K562 (cell line): ENCODE measurements around the gene FASN. TPM values are rescaled to one million over a fixed set of nuclear protein-coding genes. Genes with fewer than 3 reads are reported as not detected.

ENCODE experiments used
- ATAC-seq: fragments of 200-7000 bp; cut with Tn5 transposase; 3 replicates; pipeline ENCODE4 v1.9.1; 2020; ENCODE audit warnings: moderate library complexity
- BruUV-seq: library from RNA; stranded (reverse); fragments of 400-500 nt; replicated peaks from 2 replicates; lab custom pipeline; 2021; lab: Mats Ljungman, UMichigan
- CTCF ChIA-PET: fragments of 300-600 bp; formaldehyde crosslinking; extraction: SDS; loops from one replicate; lab custom pipeline; 2021; ENCODE audit warnings: low intra/inter-chr PET ratio; lab: Yijun Ruan, JAX
- POLR2A ChIA-PET: fragments of 300-600, 350-650 bp; sonication (Branson Sonifier 250); formaldehyde crosslinking; extraction: SDS; loops from one replicate; lab custom pipeline; 2021; ENCODE audit warnings: antibody characterized with exemption, inconsistent platforms; lab: Yijun Ruan, JAX
- DNase-seq, 4 experiments: peaks; one replicate each; pipeline versions ENCODE4 v3.0.0 to v3.0.0-alpha.2; 2011 to 2018; ENCODE audit warnings: low spot score in 3 of 4, mixed read lengths in 3 of 4; ENCODE audit errors: extremely low read depth in 1 of 4
- FAIRE-seq: peaks from 2 replicates; lab custom pipeline; 2011; peaks lifted over from hg19 to GRCh38; lab: Jason Lieb, UNC
- H2AFZ ChIP-seq: 2 replicates; pipeline ENCODE4 v1.6.0; 2011; ENCODE audit warnings: low read depth, low read length, control low read depth, inconsistent platforms
- H3K27ac ChIP-seq: fragments of 200-600 bp; 3 replicates; pipeline ENCODE4 v1.8.0; 2011; ENCODE audit warnings: low read depth, mild to moderate bottlenecking, control low read depth, inconsistent platforms, low read length, moderate library complexity, mixed read lengths; ENCODE audit errors: extremely low read depth
- H3K27me3 ChIP-seq, 2 experiments: fragments of 300-600 bp in 1 of 2; 2 replicates in 1 of 2; 3 replicates in 1 of 2; pipeline versions ENCODE4 v1.6.0 to v1.8.0; 2011; ENCODE audit warnings: inconsistent platforms in 2 of 2, low read length in 2 of 2, mild to moderate bottlenecking in 1 of 2, mixed read lengths in 1 of 2, moderate library complexity in 1 of 2; ENCODE audit not compliant: control insufficient read depth in 2 of 2, insufficient read depth in 2 of 2
- H3K36me3 ChIP-seq: fragments of 300-600 bp; 3 replicates; pipeline ENCODE4 v1.8.0; 2011; ENCODE audit warnings: mild to moderate bottlenecking, low read length, inconsistent platforms; ENCODE audit not compliant: control insufficient read depth, insufficient read depth
- H3K4me1 ChIP-seq, 2 experiments: fragments of 200-600 bp in 1 of 2; replicated peaks in 1 of 2; 2 replicates in 1 of 2; 3 replicates in 1 of 2; pipeline versions ENCODE4 v1.5.1 to v1.8.0; 2011; ENCODE audit warnings: inconsistent platforms in 2 of 2, low read length in 2 of 2, mild to moderate bottlenecking in 1 of 2, mixed read lengths in 1 of 2, moderate library complexity in 1 of 2; ENCODE audit not compliant: control insufficient read depth in 2 of 2, insufficient read depth in 2 of 2
- H3K4me2 ChIP-seq: 2 replicates; pipeline ENCODE4 v1.6.1; 2011; ENCODE audit warnings: low read length, control low read depth, inconsistent platforms, mixed read lengths; ENCODE audit not compliant: insufficient read depth
- H3K4me3 ChIP-seq: fragments of 200-600 bp; sonication (generic), shearing (Covaris generic); 2 replicates; pipeline ENCODE4 v1.5.1; 2016; ENCODE audit warnings: control low read depth, inconsistent platforms
- H3K79me2 ChIP-seq: fragments of 200-600 bp; 3 replicates; pipeline ENCODE4 v1.8.0; 2011; ENCODE audit warnings: low read length, inconsistent platforms; ENCODE audit not compliant: control insufficient read depth, insufficient read depth
- H3K9ac ChIP-seq, 2 experiments: 2 replicates each; pipeline versions ENCODE4 v1.6.0 to v1.6.1; 2011; ENCODE audit warnings: low read depth in 2 of 2, low read length in 2 of 2, control low read depth in 1 of 2, inconsistent platforms in 1 of 2, mild to moderate bottlenecking in 1 of 2, mixed read lengths in 1 of 2; ENCODE audit not compliant: insufficient read depth in 1 of 2
- H3K9me1 ChIP-seq: one replicate; pipeline ENCODE4 v1.6.0; 2011; ENCODE audit warnings: inconsistent platforms, mild to moderate bottlenecking, low read length, moderate library complexity; ENCODE audit not compliant: control insufficient read depth, insufficient read depth
- H3K9me3 ChIP-seq: replicated peaks from 2 replicates; pipeline ENCODE4 v1.5.1; 2011; ENCODE audit warnings: low read depth, low read length, inconsistent platforms; ENCODE audit not compliant: control insufficient read depth, insufficient read depth
- H4K20me1 ChIP-seq: replicated peaks from 2 replicates; pipeline ENCODE4 v1.6.1; 2011; ENCODE audit warnings: low read length, inconsistent platforms, mixed read lengths; ENCODE audit not compliant: control insufficient read depth, insufficient read depth
- BCLAF1 ChIP-seq, 2 experiments: fragments of 450-650 bp in 1 of 2; IDR thresholded peaks; 2 replicates each; pipeline ENCODE4 v1.6.1; 2011 to 2017; ENCODE audit warnings: low read depth in 2 of 2, antibody characterized with exemption in 1 of 2, borderline replicate concordance in 1 of 2, low read length in 1 of 2, mild to moderate bottlenecking in 1 of 2, mixed read lengths in 1 of 2; ENCODE audit not compliant: control insufficient read depth in 1 of 2
- CGGBP1 ChIP-seq: fragments of 250-450 bp; sonication (Bioruptor Pico); IDR thresholded peaks from 2 replicates; pipeline ENCODE4 v1.9.0; 2021; ENCODE audit warnings: mild to moderate bottlenecking
- COPS2 ChIP-seq: fragments of 450-650 bp; conservative IDR thresholded peaks from 2 replicates; pipeline ENCODE4 v1.6.1; 2016; ENCODE audit warnings: mild to moderate bottlenecking, moderate library complexity
- CTBP1 ChIP-seq: fragments of 450-650 bp; IDR thresholded peaks from 2 replicates; pipeline ENCODE4 v1.6.1; 2016; ENCODE audit warnings: borderline replicate concordance
- DLX4 ChIP-seq: fragments of 250-450 bp; sonication (Bioruptor Pico); IDR thresholded peaks from 2 replicates; pipeline ENCODE4 v1.6.1; 2021; ENCODE audit warnings: mild to moderate bottlenecking
- EHMT2 ChIP-seq: fragments of 450-650 bp; IDR thresholded peaks from 2 replicates; pipeline ENCODE4 v1.6.1; 2018; ENCODE audit warnings: antibody characterized with exemption
- GATAD2B ChIP-seq: fragments of 450-650 bp; IDR thresholded peaks from 2 replicates; pipeline ENCODE4 v1.6.1; 2017; ENCODE audit warnings: mild to moderate bottlenecking, borderline replicate concordance
- HSF4 ChIP-seq: fragments of 250-450 bp; sonication (Bioruptor Pico); IDR thresholded peaks from 2 replicates; pipeline ENCODE4 v2.1.2; 2022; ENCODE audit warnings: mild to moderate bottlenecking, moderate library complexity, borderline replicate concordance
- JUNB ChIP-seq: fragments of 450-650 bp; formaldehyde crosslinking; conservative IDR thresholded peaks from 2 replicates; pipeline ENCODE4 v1.4.0; 2020; ENCODE audit warnings: mild to moderate bottlenecking
- MAFK ChIP-seq: IDR thresholded peaks from 2 replicates; pipeline ENCODE4 v1.6.1; 2011; ENCODE audit warnings: low read length, improper control_type of control experiment
- PCBP2 ChIP-seq: fragments of 200-400 bp; formaldehyde crosslinking; IDR thresholded peaks from 2 replicates; pipeline ENCODE4 v1.6.1; 2018; ENCODE audit warnings: low read length, low read depth, mild to moderate bottlenecking, moderate library complexity; ENCODE audit not compliant: poor library complexity, severe bottlenecking
- PHF8 ChIP-seq: fragments of 200-600 bp; sonication (generic); IDR thresholded peaks from 2 replicates; pipeline ENCODE4 v1.6.1; 2012; ENCODE audit warnings: mixed run types, mild to moderate bottlenecking, inconsistent platforms, low read length, moderate library complexity, borderline replicate concordance
- POLR3G ChIP-seq: IDR thresholded peaks from 2 replicates; pipeline ENCODE4 v1.6.1; 2011; ENCODE audit not compliant: insufficient read length, insufficient replicate concordance; ENCODE audit errors: extremely low read depth
- TEAD4 ChIP-seq, 2 experiments: sonication (generic) in 1 of 2; formaldehyde crosslinking in 1 of 2; IDR thresholded peaks; 2 replicates each; pipeline versions ENCODE4 v1.6.1 to v1.8.0; 2012 to 2022; ENCODE audit warnings: borderline replicate concordance in 1 of 2, inconsistent platforms in 1 of 2, low read length in 1 of 2, mild to moderate bottlenecking in 1 of 2, missing genetic modification reagents in 1 of 2
- WHSC1 ChIP-seq: IDR thresholded peaks from one replicate; pipeline ENCODE4 v1.6.1; 2012; ENCODE audit warnings: low read length, control low read depth, inconsistent platforms
- ZNF23 ChIP-seq: fragments of 250-450 bp; sonication (Bioruptor Pico); IDR thresholded peaks from 2 replicates; pipeline ENCODE4 v1.4.0; 2020; ENCODE audit warnings: mild to moderate bottlenecking
- ZNF431 ChIP-seq: sonication (generic); formaldehyde crosslinking; IDR thresholded peaks from 2 replicates; pipeline ENCODE4 v1.8.0; 2022; ENCODE audit warnings: mild to moderate bottlenecking, missing genetic modification reagents
- ZNF511 ChIP-seq: sonication (generic); formaldehyde crosslinking; IDR thresholded peaks from 2 replicates; pipeline ENCODE4 v1.8.0; 2022; ENCODE audit warnings: mild to moderate bottlenecking, missing genetic modification reagents
- ZSCAN29 ChIP-seq: fragments of 450-650 bp; IDR thresholded peaks from 2 replicates; pipeline ENCODE4 v1.6.1; 2017
- WGBS: fragments of 100-300 bp; shearing (Covaris generic); methylation state at CpG from one replicate; pipeline ENCODE4 v1.1.6; 2016; ENCODE audit warnings: low coverage, mixed read lengths; ENCODE audit not compliant: insufficient coverage; ENCODE audit errors: missing lambda C conversion rate; 5-methylcytosine and 5-hydroxymethylcytosine counted together
- in situ Hi-C: fragments of 300-500 bp; cut with MboI; formaldehyde crosslinking; loops from 4 replicates; pipeline ENCODE4 v1.15.0; 2018; ENCODE audit warnings: inconsistent platforms, mixed read lengths
- intact Hi-C: fragments of 100-400 bp; cut with micrococcal nuclease; formaldehyde crosslinking; loops from 2 replicates; pipeline ENCODE4 v1.14.2; 2022
- polyA plus RNA-seq, 8 experiments: library from polyadenylated mRNA; depleted of rRNA in 4 of 8; stranded (reverse) in 5 of 8; unstranded in 3 of 8; fragments of >200 nt; fragmentation: Nextera tagmentation in 2 of 8; fragmentation: Illumina TruSeq in 1 of 8; extraction: Ambion mirVana in 2 of 8; extraction: Trizol in 1 of 8; gene quantifications; 2 replicates each; pipeline versions ENCODE4 v1.2.1 to v1.2.3, GENCODE V29; 2011 to 2014; ENCODE audit warnings: inconsistent platforms in 1 of 8, missing spikeins in 1 of 8
- total RNA-seq, 7 experiments: library from RNA; depleted of rRNA in 6 of 7; stranded (reverse); fragments of >200 nt in 6 of 7; fragmentation: Illumina TruSeq in 2 of 7; extraction: Trizol in 2 of 7; gene quantifications; 2 replicates each; pipeline versions ENCODE4 v1.2.1 to v1.2.3, GENCODE V29; 2011 to 2021; ENCODE audit warnings: low replicate concordance in 1 of 7

Gene FASN
- total and polyA plus RNA-seq, 9 of the 15 experiments (the other 6 are each of a cell fraction or from before 2014, with no cell fraction given): 0.15 to 663 (median 49.9) TPM

GRCh38 chr17:82097919-82098168, 192 bp downstream of the FASN start:
- 0% methylated on average over 4 of the region's 36 CpGs for WGBS
- POLR2A ChIA-PET: interaction anchor here (0.7 to 1.8 kb wide), 8 partner anchors 9 to 103 kb away, joined by 3 to 16 read pairs (median 4); partner anchors contain the start of gene DUS1L
- H3K4me2 ChIP-seq: peak overlapping the region; percentile 78; the same call in 1 of the 2 replicates
- no peaks in the 10 kb centered on the region for H3K27me3 ChIP-seq
- ATAC-seq: no peak
- H2AFZ ChIP-seq: no peak overlapping the region; the same call in 1 of the 2 replicates
- no peak for FAIRE-seq
- H4K20me1 ChIP-seq: peaks cover 25% of the 10 kb centered on the region
- H3K9me3 ChIP-seq: no peaks in the 10 kb centered on the region
- H3K4me1 ChIP-seq: peaks cover 32 to 92% of the 10 kb centered on the region in 2 experiments
- in situ Hi-C loops: no loop called here
- intact Hi-C loops: loop anchor here (5.0 kb wide), 1 partner anchor 66 kb away; the partner anchor contains the start of gene RAC3
- CTCF ChIA-PET: interaction anchor here (0.6 kb wide), 1 partner anchor 68 kb away, joined by 3 read pairs; no protein-coding TSS in a partner anchor
- peak overlapping the region; percentile 94 for H3K27ac ChIP-seq
- H3K9me1 ChIP-seq: no peaks in the 10 kb centered on the region
- peaks cover 46% of the 10 kb centered on the region for H3K36me3 ChIP-seq
- DNase-seq: peak in 2 of 4 experiments; percentile 76 to 80
- BruUV-seq: no TSS peak
- peaks cover 65% of the 10 kb centered on the region for H3K79me2 ChIP-seq
- H3K9ac ChIP-seq: peak overlapping the region; percentile 95 to 100
- peak overlapping the region; percentile 97 for H3K4me3 ChIP-seq
- TF ChIP-seq CTBP1 (no peak; the same call in 1 of the 2 replicates), WHSC1 (no peak), EHMT2 (no peak), HSF4 (CRISPR knock-in tag) (no peak), GATAD2B (peak; percentile 11; the same call in 1 of the 2 replicates), PCBP2 (no peak), DLX4 (no peak), BCLAF1 (IDR thresholded peaks at IDR 0.05; ENCODE audit: borderline replicate concordance in 1 of 2, control insufficient read depth in 1 of 2, low read depth in 2 of 2, low read length in 1 of 2) (peak in 1 of 2 experiments; percentile 60; a peak in 1 of 4 replicates), ZNF511 (CRISPR knock-in tag) (0 out of 2 replicates have a peak, but pooled peaks have one; percentile 73), POLR3G (no peak), CGGBP1 (CRISPR knock-in tag) (no peak), ZSCAN29 (no peak), TEAD4 (IDR thresholded peaks at IDR 0.05; ENCODE audit: low read length) (no peak), TEAD4 (CRISPR knock-in tag; IDR thresholded peaks at IDR 0.05; ENCODE audit: borderline replicate concordance) (no peak), PHF8 (peak; percentile 59; the same call in 1 of the 2 replicates), COPS2 (no peak), ZNF431 (CRISPR knock-in tag) (no peak), ZNF23 (no peak), MAFK (no peak), JUNB (CRISPR knock-in tag) (0 out of 2 replicates have a peak, but pooled peaks have one; percentile 6)
